HG02885 (cell line): ENCODE measurements around the gene CLASRP.
"Not testable (repeated sequence)": the region's sequence is repeated elsewhere in the genome, so short reads cannot be mapped to it uniquely, and the experiment has no call there.

Experiments used
- ATAC-seq: cut with Tn5 transposase; IDR thresholded peaks from one replicate; pipeline ENCODE4 v1.9.1; 2021; ENCODE audit warnings: mild to moderate bottlenecking; ENCODE audit not compliant: unreplicated experiment, poor library complexity

Gene CLASRP

GRCh38 chr19:45099467-45100191 is 60.8 kb downstream of the CLASRP start:
- ATAC-seq = no peak

GRCh38 chr19:45100201-45100600 is 61.4 kb downstream of the CLASRP start:
- ATAC-seq = no peak

- no peak for ATAC-seq
Measured at GRCh38 chr19:45100846-45101252, 62.0 kb downstream of the CLASRP start.

DNA sequence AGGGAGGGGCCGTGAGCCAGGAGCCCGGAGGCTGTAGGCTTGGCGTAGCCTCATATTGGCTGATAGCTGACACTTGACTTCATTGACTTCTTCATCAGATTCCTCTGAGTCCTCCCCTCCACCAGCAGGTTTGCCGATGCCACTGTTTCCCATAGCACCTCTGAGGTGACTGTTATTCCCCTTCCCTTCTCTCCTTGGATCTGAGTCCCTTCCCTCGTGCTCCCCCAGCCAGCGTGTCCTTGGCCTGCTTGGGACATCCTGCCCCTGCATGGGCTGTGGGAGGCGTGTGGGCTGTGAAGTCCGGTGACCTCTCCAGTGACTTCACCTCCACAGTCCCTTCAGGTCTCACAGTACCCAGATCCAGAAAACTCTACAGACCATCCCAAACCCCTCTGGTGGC is 63.0 kb downstream of the CLASRP start:
- ATAC-seq = no peak

DNA sequence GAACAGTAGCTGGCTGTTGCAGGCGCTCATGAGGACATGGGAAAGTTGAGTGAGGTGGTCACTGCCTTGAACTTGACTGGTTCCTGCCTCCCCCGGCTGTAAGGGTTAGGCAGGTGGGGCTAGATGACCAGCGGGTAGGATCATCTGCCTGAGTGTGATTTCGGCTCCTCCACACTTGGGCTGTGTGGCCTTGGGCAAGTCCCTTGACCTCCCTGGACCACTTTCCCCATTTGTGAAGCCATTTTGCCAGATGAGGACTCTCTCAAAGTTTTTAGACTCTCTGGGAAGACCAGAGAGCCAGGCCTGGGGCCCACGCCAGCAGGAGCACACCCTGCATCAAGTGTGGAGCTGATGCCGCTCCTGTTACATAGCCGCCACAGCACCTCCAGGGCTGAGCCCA is 63.6 kb downstream of the CLASRP start:
- ATAC-seq = no peak

GRCh38 chr19:45103156-45103507 is 64.3 kb downstream of the CLASRP start:
- no peak for ATAC-seq

GRCh38 chr19:45103508-45104319 is 64.9 kb downstream of the CLASRP start:
- no peak for ATAC-seq

GRCh38 chr19:45104658-45105349 is 66.0 kb downstream of the CLASRP start:
- no peak for ATAC-seq

GRCh38 chr19:45106363-45106762 is 67.5 kb downstream of the CLASRP start:
- ATAC-seq = not testable (repeated sequence)

GRCh38 chr19:45107621-45108150 is 68.8 kb downstream of the CLASRP start:
- no peak for ATAC-seq

GRCh38 chr19:45110851-45111266 is 72.0 kb downstream of the CLASRP start:
- no peak for ATAC-seq

DNA sequence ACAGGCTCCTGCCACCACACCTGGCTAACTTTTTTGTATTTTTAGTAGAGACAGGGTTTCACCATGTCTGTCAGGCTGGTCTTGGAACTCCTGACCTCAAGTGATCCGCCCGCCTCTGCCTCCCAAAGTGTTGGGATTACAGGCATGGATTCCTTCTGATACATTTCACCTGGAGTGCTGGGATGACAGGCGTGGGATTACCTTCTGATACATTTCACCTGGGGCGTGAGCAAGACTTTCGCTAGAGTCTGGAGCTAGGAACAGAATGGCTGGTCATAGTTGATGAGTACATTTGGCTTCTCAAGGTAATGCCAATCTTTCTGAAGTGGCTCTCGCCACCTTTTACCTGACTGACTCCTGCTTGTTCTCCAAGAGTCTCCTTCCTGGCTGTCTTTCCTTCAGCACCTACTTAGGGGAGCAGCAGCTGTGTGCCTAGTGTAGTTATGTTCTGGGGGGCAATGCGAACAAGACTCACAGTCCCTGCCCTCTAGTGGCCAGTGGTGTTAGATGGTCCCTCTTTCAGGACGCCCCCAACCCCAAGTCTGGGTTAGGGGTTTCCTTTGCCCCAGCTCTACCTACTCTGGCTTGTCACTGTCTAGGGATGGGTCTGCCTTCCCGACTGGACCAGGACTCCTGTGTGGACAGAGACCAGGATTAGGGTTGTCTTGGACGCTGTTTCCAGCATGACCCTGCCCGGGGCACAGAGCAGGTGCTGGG is 73.4 kb downstream of the CLASRP start:
- no peak for ATAC-seq

DNA sequence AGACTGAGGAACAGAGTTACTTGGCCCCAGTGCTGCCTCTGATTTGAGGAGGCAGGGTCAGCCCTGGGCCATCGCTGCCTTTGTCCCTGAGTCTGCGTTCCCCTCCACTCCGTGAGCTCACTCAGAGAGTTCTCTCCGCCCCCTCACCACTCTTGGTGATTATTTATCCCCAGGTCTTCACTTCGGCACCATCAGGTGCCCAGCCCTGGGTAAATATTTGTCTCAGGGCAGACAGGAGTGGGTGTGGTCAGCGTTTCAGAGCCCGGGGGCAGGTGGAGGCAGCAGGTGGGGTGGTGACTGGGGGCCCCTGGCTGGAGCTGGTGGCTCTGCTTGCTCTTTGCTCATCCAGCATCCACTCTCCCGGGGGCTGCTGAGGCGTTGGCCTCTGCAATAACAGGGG is 74.8 kb downstream of the CLASRP start:
- ATAC-seq = no peak

- ATAC-seq = no peak
Measured at GRCh38 chr19:45114116-45114515, 75.3 kb downstream of the CLASRP start.

DNA sequence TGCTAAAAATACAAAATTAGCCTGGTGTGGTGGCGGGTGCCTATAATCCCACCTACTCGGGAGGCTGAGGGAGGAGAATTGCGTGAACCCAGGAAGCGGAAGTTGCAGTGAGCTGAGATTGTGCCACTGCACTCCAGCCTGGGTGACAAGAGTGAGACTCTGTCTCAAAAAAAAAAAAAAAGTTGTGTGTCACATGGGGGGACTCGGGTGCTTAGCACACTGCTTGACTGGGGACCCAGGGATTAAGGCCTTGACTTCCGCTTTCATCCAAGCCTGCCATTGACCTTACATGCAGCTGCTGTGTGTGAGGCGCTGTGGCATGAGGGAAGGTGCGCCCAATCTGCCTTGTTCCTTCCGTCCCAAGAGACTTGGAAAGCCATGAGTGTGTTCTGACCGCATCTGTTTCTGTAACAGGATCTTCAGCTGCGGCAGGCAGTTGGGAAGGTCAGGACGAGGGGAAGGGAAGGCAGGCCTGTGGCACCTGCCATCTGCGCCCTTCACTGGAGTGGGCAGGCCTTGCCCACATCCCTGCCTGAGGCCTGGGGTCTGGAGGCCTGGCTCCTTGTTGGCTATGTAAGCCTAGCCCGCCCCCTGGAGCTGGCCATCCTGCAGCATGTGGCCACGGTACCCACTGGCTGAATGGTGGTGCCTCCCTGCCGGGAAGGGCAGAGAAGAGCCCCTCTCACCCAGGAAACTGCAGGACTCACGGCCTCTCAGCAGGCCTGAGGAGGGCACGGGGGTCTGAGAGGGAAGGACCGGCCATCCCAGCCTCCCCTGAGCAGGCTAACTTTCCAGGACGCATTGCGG is 77.2 kb downstream of the CLASRP start:
- no peak for ATAC-seq

GRCh38 chr19:45117167-45117594 is 78.3 kb downstream of the CLASRP start:
- no peak for ATAC-seq

GRCh38 chr19:45117671-45118070 is 78.8 kb downstream of the CLASRP start:
- ATAC-seq = no peak

DNA sequence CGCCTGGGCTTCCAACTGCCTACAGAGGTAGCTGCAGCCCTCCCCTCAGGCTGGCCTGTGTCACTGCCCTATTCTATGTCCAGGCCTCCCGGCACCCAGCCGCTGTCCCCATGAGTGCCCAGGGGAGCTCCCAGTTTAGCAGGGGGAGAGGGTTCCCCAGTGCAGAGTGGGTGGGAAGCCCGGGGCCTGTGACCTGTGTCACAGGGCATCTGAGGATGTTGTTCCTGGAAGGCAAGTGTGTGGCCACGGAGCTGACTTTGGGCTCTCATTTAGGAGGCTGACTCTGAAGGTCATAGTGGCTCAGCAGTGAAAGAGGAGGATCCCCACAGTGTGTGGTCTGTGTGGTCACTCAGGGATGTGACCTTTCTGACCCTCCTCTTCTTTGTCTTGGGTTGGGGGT is 79.3 kb downstream of the CLASRP start:
- no peak for ATAC-seq

GRCh38 chr19:45118591-45119355 is 79.9 kb downstream of the CLASRP start:
- not testable (repeated sequence) for ATAC-seq
